ENCODE data around the gene SIRPB2. TPM values are rescaled to one million over a fixed set of nuclear protein-coding genes. Genes with fewer than 3 reads are reported as not detected.

Gene SIRPB2
- polyA plus RNA-seq, 1 donor (not counting 4 experiments of a cell fraction or from before 2014, with no cell fraction given): 1.6 TPM

GRCh38 chr20:1474817-1475603 lies 16.2 kb downstream of the SIRPB2 start:
- Histone ChIP-seq H4K20me1 (ENCODE audit: control insufficient read depth, extremely low read depth, insufficient read depth, low read length) (no peaks in the 10 kb centered on the region), H3K79me2 (ENCODE audit: control insufficient read depth, insufficient read depth, low read length) (peaks cover 2% of the 10 kb centered on the region), H3K36me3 (ENCODE audit: control insufficient read depth in 2 of 2, extremely low read depth in 1 of 2, insufficient read depth in 2 of 2, low read length in 2 of 2) (no peaks in the 10 kb centered on the region), H3K4me1 (ENCODE audit: control insufficient read depth, extremely low read depth, insufficient read depth, low read length) (peaks cover 45% of the 10 kb centered on the region), H3K27me3 (ENCODE audit: control insufficient read depth, extremely low read depth, insufficient read depth, low read length) (no peaks in the 10 kb centered on the region), H3K4me3 (ENCODE audit: control insufficient read depth in 2 of 3, extremely low read depth in 1 of 3, insufficient read depth in 2 of 3, low read depth in 1 of 3, low read length in 3 of 3) (no peak overlapping the region), H3K9me3 (ENCODE audit: control insufficient read depth, low read depth, low read length) (no peaks in the 10 kb centered on the region), H2AFZ (ENCODE audit: control insufficient read depth, low read length) (no peak overlapping the region), H3K9me1 (ENCODE audit: control insufficient read depth, extremely low read depth, insufficient read depth, low read length) (no peaks in the 10 kb centered on the region), H3K4me2 (ENCODE audit: control insufficient read depth, extremely low read depth, insufficient read depth, low read depth, low read length) (no peak overlapping the region), H3K9ac (ENCODE audit: control insufficient read depth, extremely low read depth, insufficient read depth, low read length) (no peak overlapping the region), H3K27ac (ENCODE audit: control insufficient read depth, insufficient read depth, low read length) (peak overlapping the region; percentile 10)
- no peak for TF ChIP-seq EZH2 (IDR thresholded peaks at IDR 0.05; ENCODE audit: low read length)
- TF ChIP-seq, protein P1, sequence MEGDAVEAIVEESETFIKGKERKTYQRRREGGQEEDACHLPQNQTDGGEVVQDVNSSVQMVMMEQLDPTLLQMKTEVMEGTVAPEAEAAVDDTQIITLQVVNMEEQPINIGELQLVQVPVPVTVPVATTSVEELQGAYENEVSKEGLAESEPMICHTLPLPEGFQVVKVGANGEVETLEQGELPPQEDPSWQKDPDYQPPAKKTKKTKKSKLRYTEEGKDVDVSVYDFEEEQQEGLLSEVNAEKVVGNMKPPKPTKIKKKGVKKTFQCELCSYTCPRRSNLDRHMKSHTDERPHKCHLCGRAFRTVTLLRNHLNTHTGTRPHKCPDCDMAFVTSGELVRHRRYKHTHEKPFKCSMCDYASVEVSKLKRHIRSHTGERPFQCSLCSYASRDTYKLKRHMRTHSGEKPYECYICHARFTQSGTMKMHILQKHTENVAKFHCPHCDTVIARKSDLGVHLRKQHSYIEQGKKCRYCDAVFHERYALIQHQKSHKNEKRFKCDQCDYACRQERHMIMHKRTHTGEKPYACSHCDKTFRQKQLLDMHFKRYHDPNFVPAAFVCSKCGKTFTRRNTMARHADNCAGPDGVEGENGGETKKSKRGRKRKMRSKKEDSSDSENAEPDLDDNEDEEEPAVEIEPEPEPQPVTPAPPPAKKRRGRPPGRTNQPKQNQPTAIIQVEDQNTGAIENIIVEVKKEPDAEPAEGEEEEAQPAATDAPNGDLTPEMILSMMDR (optimal IDR thresholded peaks at IDR 0.05 in 1 of 3, IDR thresholded peaks at IDR 0.05 in 1 of 3, conservative IDR thresholded peaks at IDR 0.05 in 1 of 3; ENCODE audit: extremely low read depth in 1 of 3, insufficient read depth in 2 of 3, low read length in 3 of 3): peak; percentile 85 to 88 (median 88)
- FAIRE-seq (peak; percentile 92), DNase-seq (ENCODE audit: low read depth, low spot score) (peak; percentile 94)
- dilution Hi-C loops (cut with MboI; ENCODE audit: extremely low pct_ligation_motif_present, low sequenced_read_pairs): no loop called here

- FAIRE-seq: no peak
- Histone ChIP-seq H4K20me1 (ENCODE audit: control insufficient read depth, extremely low read depth, insufficient read depth, low read length) (no peaks in the 10 kb centered on the region), H3K4me3 (ENCODE audit: control insufficient read depth in 2 of 3, extremely low read depth in 1 of 3, insufficient read depth in 2 of 3, low read depth in 1 of 3, low read length in 3 of 3) (no peak overlapping the region), H3K27me3 (ENCODE audit: control insufficient read depth, extremely low read depth, insufficient read depth, low read length) (no peaks in the 10 kb centered on the region), H3K27ac (ENCODE audit: control insufficient read depth, insufficient read depth, low read length) (no peak overlapping the region), H3K36me3 (ENCODE audit: control insufficient read depth in 2 of 2, extremely low read depth in 1 of 2, insufficient read depth in 2 of 2, low read length in 2 of 2) (no peaks in the 10 kb centered on the region), H3K9ac (ENCODE audit: control insufficient read depth, extremely low read depth, insufficient read depth, low read length) (no peak overlapping the region), H2AFZ (ENCODE audit: control insufficient read depth, low read length) (no peak overlapping the region), H3K4me1 (ENCODE audit: control insufficient read depth, extremely low read depth, insufficient read depth, low read length) (peaks cover 46% of the 10 kb centered on the region), H3K4me2 (ENCODE audit: control insufficient read depth, extremely low read depth, insufficient read depth, low read depth, low read length) (no peak overlapping the region), H3K9me1 (ENCODE audit: control insufficient read depth, extremely low read depth, insufficient read depth, low read length) (no peaks in the 10 kb centered on the region), H3K9me3 (ENCODE audit: control insufficient read depth, low read depth, low read length) (no peaks in the 10 kb centered on the region), H3K79me2 (ENCODE audit: control insufficient read depth, insufficient read depth, low read length) (peaks cover 2% of the 10 kb centered on the region)
- dilution Hi-C loops (cut with MboI; ENCODE audit: extremely low pct_ligation_motif_present, low sequenced_read_pairs): no loop called here
- DNase-seq (ENCODE audit: low read depth, low spot score): no peak
- TF ChIP-seq, protein P1 (optimal IDR thresholded peaks at IDR 0.05 in 1 of 3, IDR thresholded peaks at IDR 0.05 in 1 of 3, conservative IDR thresholded peaks at IDR 0.05 in 1 of 3; ENCODE audit: extremely low read depth in 1 of 3, insufficient read depth in 2 of 3, low read length in 3 of 3): no peak
- TF ChIP-seq EZH2 (IDR thresholded peaks at IDR 0.05; ENCODE audit: low read length): no peak
Observed at GRCh38 chr20:1474325-1474724, 16.9 kb downstream of the SIRPB2 start.

Data from keratinocyte (primary cell).